ENCODE measurements around the gene TRAF3IP3. TPM values are rescaled to one million over a fixed set of nuclear protein-coding genes. Genes with fewer than 3 reads are reported as not detected.

TRAF3IP3 gene
- total and polyA plus RNA-seq, 2 of the 13 experiments (the other 11 are each of a cell fraction or from before 2014, with no cell fraction given): not detected

- TF ChIP-seq ZBTB4 (CRISPR knock-in tag; IDR thresholded peaks at IDR 0.05; ENCODE audit: borderline replicate concordance) (no peak), BHLHE40 (IDR thresholded peaks at IDR 0.05; ENCODE audit: low read length) (peak; percentile 73), ZNF256 (CRISPR knock-in tag; conservative IDR thresholded peaks at IDR 0.05) (no peak), THAP9 (CRISPR knock-in tag; IDR thresholded peaks at IDR 0.05; ENCODE audit: borderline replicate concordance) (peak; percentile 56; the same call in 1 of the 2 replicates), ZNF317 (CRISPR knock-in tag; IDR thresholded peaks at IDR 0.05) (no peak), ZFP62 (CRISPR knock-in tag; IDR thresholded peaks at IDR 0.05) (no peak), SOX13 (IDR thresholded peaks at IDR 0.05) (no peak), SOX13 (CRISPR knock-in tag; conservative IDR thresholded peaks at IDR 0.05 in 1 of 2, IDR thresholded peaks at IDR 0.05 in 1 of 2) (no peak; a peak in 1 of 4 replicates), ZC3H4 (CRISPR knock-in tag; IDR thresholded peaks at IDR 0.05; ENCODE audit: borderline replicate concordance) (no peak), HNRNPUL1 (IDR thresholded peaks at IDR 0.05; ENCODE audit: low read depth, low read length) (no peak), KDM3A (CRISPR knock-in tag; IDR thresholded peaks at IDR 0.05; ENCODE audit: low read depth) (peak; percentile 62), HCFC1 (IDR thresholded peaks at IDR 0.05; ENCODE audit: low read depth, low read length) (peak; percentile 66; the same call in 1 of the 2 replicates), ATF7-NPFF (CRISPR knock-in tag; IDR thresholded peaks at IDR 0.05; ENCODE audit: low read depth) (peak; percentile 63; the same call in 1 of the 2 replicates), ZNF879 (CRISPR knock-in tag; IDR thresholded peaks at IDR 0.05) (no peak), ZNF552 (CRISPR knock-in tag; IDR thresholded peaks at IDR 0.05; ENCODE audit: borderline replicate concordance) (0 out of 2 replicates have a peak, but pooled peaks have one; percentile 26), ZNF33B (CRISPR knock-in tag; IDR thresholded peaks at IDR 0.05) (peak; percentile 63; the same call in 1 of the 2 replicates), NONO (IDR thresholded peaks at IDR 0.05) (no peak), NONO (CRISPR knock-in tag; conservative IDR thresholded peaks at IDR 0.05) (peak; percentile 81), MXD4 (CRISPR knock-in tag; IDR thresholded peaks at IDR 0.05) (peak; percentile 100), JDP2 (CRISPR knock-in tag; IDR thresholded peaks at IDR 0.05; ENCODE audit: borderline replicate concordance) (no peak), MXI1 (IDR thresholded peaks at IDR 0.05; ENCODE audit: borderline replicate concordance, low read depth, low read length) (peak; percentile 99)
- TF ChIP-seq, protein P1, sequence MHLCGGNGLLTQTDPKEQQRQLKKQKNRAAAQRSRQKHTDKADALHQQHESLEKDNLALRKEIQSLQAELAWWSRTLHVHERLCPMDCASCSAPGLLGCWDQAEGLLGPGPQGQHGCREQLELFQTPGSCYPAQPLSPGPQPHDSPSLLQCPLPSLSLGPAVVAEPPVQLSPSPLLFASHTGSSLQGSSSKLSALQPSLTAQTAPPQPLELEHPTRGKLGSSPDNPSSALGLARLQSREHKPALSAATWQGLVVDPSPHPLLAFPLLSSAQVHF (CRISPR knock-in tag; IDR thresholded peaks at IDR 0.05): no peak
- TF ChIP-seq, protein P2, sequence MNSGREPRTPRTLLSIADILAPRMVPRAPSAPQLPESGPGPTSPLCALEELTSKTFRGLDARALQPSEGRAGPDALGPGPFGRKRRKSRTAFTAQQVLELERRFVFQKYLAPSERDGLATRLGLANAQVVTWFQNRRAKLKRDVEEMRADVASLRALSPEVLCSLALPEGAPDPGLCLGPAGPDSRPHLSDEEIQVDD (CRISPR knock-in tag; IDR thresholded peaks at IDR 0.05; ENCODE audit: borderline replicate concordance): no peak
These were observed 71.8 kb downstream of the TRAF3IP3 start, which contains the start of gene UTP25 (continued) for GRCh38 chr1:209827384-209828262.

Measured in HepG2 (cell line).